NCI-H1092 (cell line): Measurements from ENCODE around the gene PUM2.
"Not testable (repeated sequence)": the region's sequence is repeated elsewhere in the genome, so short reads cannot be mapped to it uniquely, and the experiment has no call there.

Source experiments
- DNase-seq: peaks from one replicate; lab custom pipeline; 2025; lab: John Stamatoyannopoulos, UW

Gene PUM2

GRCh38 chr2:20288642-20289340, 61.9 kb downstream of the PUM2 start:
- DNase-seq: no peak

GRCh38 chr2:20282916-20283592, 67.6 kb downstream of the PUM2 start:
- peak; percentile 14 for DNase-seq

- no peak for DNase-seq
Measured at GRCh38 chr2:20281876-20282275, 68.8 kb downstream of the PUM2 start.

- DNase-seq: no peak
Measured at GRCh38 chr2:20273042-20273441, 77.6 kb downstream of the PUM2 start.

- not testable (repeated sequence) for DNase-seq
Measured at GRCh38 chr2:20268317-20268716, 82.3 kb downstream of the PUM2 start.

GRCh38 chr2:20267529-20267928, 83.1 kb downstream of the PUM2 start:
- DNase-seq: no peak

GRCh38 chr2:20264629-20265028, 86.0 kb downstream of the PUM2 start:
- DNase-seq: no peak

GRCh38 chr2:20257411-20257810, 93.2 kb downstream of the PUM2 start:
- DNase-seq: no peak

- no peak for DNase-seq
Measured at GRCh38 chr2:20254731-20255130, 95.9 kb downstream of the PUM2 start.

- no peak for DNase-seq
Measured at GRCh38 chr2:20250436-20250835, 100.2 kb downstream of the PUM2 start.

GRCh38 chr2:20249170-20249569, 101.5 kb downstream of the PUM2 start:
- DNase-seq: no peak

GRCh38 chr2:20247084-20247483, 103.6 kb downstream of the PUM2 start:
- no peak for DNase-seq

- DNase-seq: not testable (repeated sequence)
Measured at GRCh38 chr2:20243637-20244036, 107.0 kb downstream of the PUM2 start.

GRCh38 chr2:20242727-20243377, 107.8 kb downstream of the PUM2 start:
- DNase-seq: no peak

GRCh38 chr2:20241973-20242726, 108.5 kb downstream of the PUM2 start:
- DNase-seq: no peak

- not testable (repeated sequence) for DNase-seq
Measured at GRCh38 chr2:20240291-20240690, 110.4 kb downstream of the PUM2 start.

GRCh38 chr2:20236496-20236895, 114.1 kb downstream of the PUM2 start:
- DNase-seq: no peak

GRCh38 chr2:20235655-20236305, 114.9 kb downstream of the PUM2 start:
- DNase-seq: no peak

GRCh38 chr2:20234597-20234996, 116.0 kb downstream of the PUM2 start:
- DNase-seq: not testable (repeated sequence)

- no peak for DNase-seq
Measured at GRCh38 chr2:20232837-20233207, 117.8 kb downstream of the PUM2 start.

- no peak for DNase-seq
Measured at GRCh38 chr2:20231598-20232026, 119.0 kb downstream of the PUM2 start.

- no peak for DNase-seq
Measured at GRCh38 chr2:20231159-20231558, 119.5 kb downstream of the PUM2 start.
